ENCODE measurements around the gene RAPGEF3. TPM values are rescaled to one million over a fixed set of nuclear protein-coding genes. Genes with fewer than 3 reads are reported as not detected.
A peak's percentile ranks its signal among the peaks of the same experiment; 100 is the strongest.

The RAPGEF3 gene
- total and polyA plus RNA-seq, 9 of the 15 experiments (the other 6 are each of a cell fraction or from before 2014, with no cell fraction given), result 0.03 to 0.78 (median 0.37) TPM; not detected in 1

- peak; percentile 18; the same call in 1 of the 2 replicates for TF ChIP-seq ZNF592 (IDR thresholded peaks at IDR 0.05)
- no peak for TF ChIP-seq ATF2 (CRISPR knock-in tag; IDR thresholded peaks at IDR 0.05)
- TF ChIP-seq ZNF217 (CRISPR knock-in tag; IDR thresholded peaks at IDR 0.05), result no peak
- TF ChIP-seq ARID4B (CRISPR knock-in tag; IDR thresholded peaks at IDR 0.05), result peak; percentile 86
- 0 out of 2 replicates have a peak, but pooled peaks have one; percentile 41 for TF ChIP-seq FOXP1 (CRISPR knock-in tag; IDR thresholded peaks at IDR 0.05)
- TF ChIP-seq ZNF431 (CRISPR knock-in tag; IDR thresholded peaks at IDR 0.05), result 0 out of 2 replicates have a peak, but pooled peaks have one; percentile 52
- TF ChIP-seq U2AF1 (optimal IDR thresholded peaks at IDR 0.05; ENCODE audit: low read depth, low read length), result no peak
- peak; percentile 62; the same call in 1 of the 2 replicates for TF ChIP-seq SMARCA5 (IDR thresholded peaks at IDR 0.05)
- TF ChIP-seq MITF (IDR thresholded peaks at IDR 0.05), result no peak
- peak; percentile 43; the same call in 1 of the 2 replicates for TF ChIP-seq JUNB (CRISPR knock-in tag; conservative IDR thresholded peaks at IDR 0.05)
- TF ChIP-seq ERF (CRISPR knock-in tag; IDR thresholded peaks at IDR 0.05), result no peak
- no peak for TF ChIP-seq ZNF277 (CRISPR knock-in tag; IDR thresholded peaks at IDR 0.05; ENCODE audit: borderline replicate concordance)
- no peak for TF ChIP-seq POLR3A (IDR thresholded peaks at IDR 0.05; ENCODE audit: borderline replicate concordance, extremely low read depth, insufficient read depth, insufficient read length)
Measured at GRCh38 chr12:47758834-47759690, at the start of gene RAPGEF3 (continued).
